Peyer's patch (tissue), 4 donors: Measurements from ENCODE around the gene COTL1. TPM values are rescaled to one million over a fixed set of nuclear protein-coding genes. Genes with fewer than 3 reads are reported as not detected.

Experiments
- DNase-seq, 3 donors: peaks; one replicate each; pipeline ENCODE4 v3.0.0-alpha.2; 2017 to 2019
- H3K27ac ChIP-seq, 4 donors: fragments of 200-600 bp; sonication (generic); one replicate each; pipeline ENCODE4 v1.5.1; 2016 to 2019
- H3K27me3 ChIP-seq, 2 donors: fragments of 200-600 bp; sonication (generic); one replicate each; pipeline ENCODE4 v1.5.1; 2019
- H3K36me3 ChIP-seq, 3 donors: fragments of 200-600 bp; sonication (generic); one replicate each; pipeline ENCODE4 v1.5.1; 2016 to 2019
- H3K4me1 ChIP-seq, 4 donors: fragments of 200-600 bp; sonication (generic); one replicate each; pipeline ENCODE4 v1.5.1; 2016 to 2019
- H3K4me3 ChIP-seq, 4 donors: fragments of 200-600 bp; sonication (generic); 1 replicate in 3 of 4; 2 replicates in 1 of 4; pipeline ENCODE4 v1.5.1; 2016 to 2019; ENCODE audit warnings: mild to moderate bottlenecking in 1 of 4
- H3K9me3 ChIP-seq, 4 donors: fragments of 200-600 bp; sonication (generic); one replicate each; pipeline ENCODE4 v1.5.1; 2016 to 2019; ENCODE audit warnings: mild to moderate bottlenecking in 1 of 4
- CTCF ChIP-seq, 6 experiments: fragments of 450-650 bp in 4 of 6; fragments of 200-600 bp in 2 of 6; sonication (generic) in 1 of 6; IDR thresholded peaks; one replicate each; pipeline ENCODE4 v1.5.1; 2017 to 2019; ENCODE audit warnings: antibody characterized with exemption in 6 of 6, mild to moderate bottlenecking in 3 of 6, moderate library complexity in 1 of 6
- POLR2A ChIP-seq, 2 donors: fragments of 450-650 bp; IDR thresholded peaks; one replicate each; pipeline ENCODE4 v1.5.1; 2017; ENCODE audit warnings: antibody characterized with exemption in 2 of 2, mild to moderate bottlenecking in 2 of 2, moderate library complexity in 2 of 2
- total RNA-seq, 4 donors: library from RNA; depleted of rRNA; stranded (reverse); fragments of >200 nt; gene quantifications; one replicate each; pipeline ENCODE4 v1.1.0, GENCODE V29; 2016

Gene COTL1, protein sequence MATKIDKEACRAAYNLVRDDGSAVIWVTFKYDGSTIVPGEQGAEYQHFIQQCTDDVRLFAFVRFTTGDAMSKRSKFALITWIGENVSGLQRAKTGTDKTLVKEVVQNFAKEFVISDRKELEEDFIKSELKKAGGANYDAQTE
- 10 to 100 TPM; 29.6 to 84.2 (median 43.1) TPM for total RNA-seq

DNA sequence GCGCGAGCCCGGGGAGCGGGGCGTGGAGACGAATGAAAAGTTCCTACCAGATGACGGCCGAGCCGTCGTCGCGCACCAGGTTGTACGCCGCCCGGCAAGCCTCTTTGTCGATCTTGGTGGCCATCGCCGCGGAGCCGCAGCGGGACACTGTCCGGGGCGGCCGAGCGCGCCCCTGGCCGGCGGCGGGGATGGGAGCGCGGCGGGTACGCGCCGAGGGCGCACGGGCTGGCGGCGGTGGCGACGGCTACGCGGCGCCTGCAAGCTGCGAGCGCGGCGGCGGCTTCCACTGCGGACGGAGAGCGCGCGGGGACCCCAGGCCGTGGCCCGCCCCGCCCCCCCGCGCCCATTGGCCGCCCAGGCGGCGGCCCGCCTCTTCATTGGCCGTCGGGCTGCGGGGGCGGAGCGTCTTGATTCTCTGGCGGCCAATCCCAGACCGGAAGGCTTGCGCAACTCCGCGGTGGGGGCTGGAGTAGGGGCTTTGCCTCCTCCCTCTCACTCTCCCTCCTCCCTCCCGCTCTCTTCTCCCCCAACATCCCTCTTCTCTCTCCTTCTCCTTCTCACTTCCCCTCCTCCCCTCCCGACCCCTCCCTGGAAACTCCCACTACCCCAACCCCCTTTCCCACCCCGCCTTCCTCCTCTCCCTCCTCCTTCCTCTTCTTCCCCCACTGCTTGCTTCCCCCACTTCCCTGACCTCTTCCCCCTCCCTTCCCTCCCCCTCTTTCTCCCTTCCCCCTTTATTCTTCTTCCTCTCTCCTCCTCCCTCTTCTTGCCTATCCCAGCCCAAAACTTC is at the start of gene COTL1:
Gene COTL1, minus strand, starts transcription at position 288 of the 790 bp plus-strand sequence. Its CDS starts 164 bp downstream, at position 124.
- peak within 1 kb of the TSS; percentile 62 to 95 (median 84) for H3K27ac ChIP-seq
- H3K27me3 ChIP-seq, result no peaks in the 10 kb centered on the region
- H3K9me3 ChIP-seq, result no peaks in the 10 kb centered on the region
- H3K36me3 ChIP-seq, result no peaks in the 10 kb centered on the region
- peaks cover 0 to 39% (median 16%) of the 10 kb centered on the region in 4 donors for H3K4me1 ChIP-seq
- peak; percentile 96 to 99 (median 98) for DNase-seq
- TF ChIP-seq CTCF (IDR thresholded peaks at IDR 0.05) (peak in 1 of 6 experiments; percentile 8), POLR2A (IDR thresholded peaks at IDR 0.05) (peak; percentile 16 to 87)
- peak within 1 kb of the TSS; percentile 61 to 94 (median 86) for H3K4me3 ChIP-seq

GRCh38 chr16:84665843-84666242 is 48.0 kb upstream of the COTL1 start:
- TF ChIP-seq POLR2A (IDR thresholded peaks at IDR 0.05), result no peak
- no peak for TF ChIP-seq CTCF (IDR thresholded peaks at IDR 0.05)
- Histone ChIP-seq H3K9me3 (no peaks in the 10 kb centered on the region), H3K36me3 (peaks cover 0 to 39% (median 0%) of the 10 kb centered on the region in 3 donors), H3K4me1 (peaks cover 0 to 8% (median 0%) of the 10 kb centered on the region in 4 donors), H3K27ac (no peak overlapping the region), H3K4me3 (no peak overlapping the region), H3K27me3 (no peaks in the 10 kb centered on the region)
- no peak for DNase-seq

- H3K36me3 ChIP-seq, result peaks cover 0 to 44% (median 0%) of the 10 kb centered on the region in 3 donors
Measured at GRCh38 chr16:84665359-84665758, 47.5 kb upstream of the COTL1 start.

DNA sequence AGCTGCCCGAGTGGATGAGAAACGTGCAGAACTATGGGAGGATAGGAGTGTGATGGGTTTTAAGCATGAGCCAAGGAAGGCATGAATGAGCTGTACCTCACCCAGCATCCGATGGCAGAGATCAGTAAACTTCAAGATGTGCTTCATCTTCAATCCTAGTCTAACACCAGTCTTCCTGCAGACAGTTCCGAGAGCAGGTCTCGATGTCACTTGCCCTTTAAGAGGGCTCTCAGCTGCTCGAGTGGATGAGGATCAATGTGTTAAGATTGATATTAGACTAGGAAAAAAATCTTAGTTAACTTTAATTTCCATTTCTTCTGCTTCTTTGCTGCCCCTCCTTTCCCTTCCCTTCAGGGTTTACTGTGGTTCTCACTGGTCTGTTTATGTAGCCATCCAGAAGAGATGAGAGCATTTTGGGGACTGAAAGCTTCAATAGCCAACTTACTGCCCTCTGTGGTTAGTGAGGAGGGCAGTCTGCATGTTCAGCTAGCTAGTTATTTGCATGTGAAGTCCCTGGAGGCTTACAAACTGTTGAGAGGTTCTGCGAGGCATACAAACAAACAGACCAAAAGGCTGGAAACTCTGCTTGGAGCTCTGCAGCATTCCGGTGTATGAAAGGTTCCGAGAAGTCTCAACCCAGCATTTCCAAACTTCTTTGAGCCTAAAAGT is 45.7 kb upstream of the COTL1 start:
- Histone ChIP-seq H3K27ac (peak overlapping the region in 1 of 4 donors; percentile 17), H3K4me1 (peaks cover 0 to 8% (median 0%) of the 10 kb centered on the region in 4 donors), H3K36me3 (peaks cover 0 to 62% (median 0%) of the 10 kb centered on the region in 3 donors), H3K27me3 (no peaks in the 10 kb centered on the region), H3K4me3 (no peak overlapping the region), H3K9me3 (no peaks in the 10 kb centered on the region)
- TF ChIP-seq POLR2A (IDR thresholded peaks at IDR 0.05), result no peak
- TF ChIP-seq CTCF (IDR thresholded peaks at IDR 0.05), result no peak
- DNase-seq, result peak in 1 of 3 donors; percentile 45

More at GRCh38 chr16:84665359-84665758, 47.5 kb upstream of the COTL1 start:
- H3K27ac ChIP-seq, result no peak overlapping the region
- H3K27me3 ChIP-seq, result no peaks in the 10 kb centered on the region
- H3K4me1 ChIP-seq, result peaks cover 0 to 8% (median 0%) of the 10 kb centered on the region in 4 donors
- no peak for DNase-seq
- H3K4me3 ChIP-seq, result no peak overlapping the region
- H3K9me3 ChIP-seq, result no peaks in the 10 kb centered on the region
- TF ChIP-seq CTCF (IDR thresholded peaks at IDR 0.05), result no peak
- no peak for TF ChIP-seq POLR2A (IDR thresholded peaks at IDR 0.05)

DNA sequence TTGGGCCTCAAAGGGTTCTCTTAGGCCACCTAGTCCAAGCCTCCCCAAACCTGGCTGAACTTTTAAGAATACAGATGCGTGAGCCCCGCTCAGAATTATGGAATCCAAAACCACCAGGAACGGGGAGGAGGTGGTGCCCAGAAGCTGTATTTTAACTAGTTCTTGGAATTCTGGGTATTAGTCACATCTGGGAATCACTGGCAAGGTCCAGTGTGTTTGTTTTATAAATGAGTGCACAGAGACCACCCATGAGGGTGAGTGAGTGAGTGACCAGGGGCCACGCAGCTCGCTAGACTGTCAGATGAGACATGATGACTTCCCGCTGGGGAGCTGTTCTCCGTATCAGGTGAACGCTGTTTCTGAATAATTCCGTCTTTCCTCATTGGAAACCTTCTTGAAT is 44.6 kb upstream of the COTL1 start:
- TF ChIP-seq POLR2A (IDR thresholded peaks at IDR 0.05) (no peak), CTCF (IDR thresholded peaks at IDR 0.05) (no peak)
- Histone ChIP-seq H3K9me3 (no peaks in the 10 kb centered on the region), H3K4me1 (peaks cover 0 to 8% (median 0%) of the 10 kb centered on the region in 4 donors), H3K36me3 (peaks cover 1 to 73% (median 4%) of the 10 kb centered on the region in 3 donors), H3K27ac (no peak overlapping the region), H3K4me3 (no peak overlapping the region), H3K27me3 (no peaks in the 10 kb centered on the region)
- DNase-seq, result no peak
